Spleen (tissue), 11 donors: Measurements from ENCODE around the gene CACNA1C. TPM values are rescaled to one million over a fixed set of nuclear protein-coding genes. Genes with fewer than 3 reads are reported as not detected.
A peak's percentile ranks its signal among the peaks of the same experiment; 100 is the strongest.

Experiments used
- DNase-seq: peaks from one replicate; pipeline ENCODE4 v3.0.0-alpha.2; 2020
- H3K27ac ChIP-seq, 8 donors: fragments of 200-600 bp; sonication (generic) in 7 of 8; 1 replicate in 4 of 8; 2 replicates in 4 of 8; pipeline versions ENCODE4 v1.5.0 to v1.8.0; 2016 to 2021; ENCODE audit warnings: inconsistent platforms in 4 of 8, mild to moderate bottlenecking in 4 of 8, moderate library complexity in 1 of 8
- H3K27me3 ChIP-seq, 7 donors: fragments of 200-600 bp; sonication (generic) in 6 of 7; replicated peaks in 1 of 7; 1 replicate in 4 of 7; 2 replicates in 3 of 7; pipeline versions ENCODE4 v1.5.0 to v1.8.0; 2016 to 2021; ENCODE audit warnings: inconsistent platforms in 3 of 7, mild to moderate bottlenecking in 1 of 7
- H3K36me3 ChIP-seq, 6 donors: fragments of 200-600 bp; sonication (generic) in 5 of 6; 1 replicate in 4 of 6; 2 replicates in 2 of 6; pipeline versions ENCODE4 v1.5.0 to v1.8.0; 2016 to 2021; ENCODE audit warnings: inconsistent platforms in 2 of 6
- H3K4me1 ChIP-seq, 6 donors: fragments of 200-600 bp; sonication (generic) in 5 of 6; 1 replicate in 3 of 6; 2 replicates in 3 of 6; pipeline versions ENCODE4 v1.5.0 to v1.8.0; 2016 to 2021; ENCODE audit warnings: inconsistent platforms in 3 of 6
- H3K4me3 ChIP-seq, 8 donors: fragments of 200-600 bp; sonication (generic) in 7 of 8; 1 replicate in 4 of 8; 2 replicates in 4 of 8; pipeline versions ENCODE4 v1.5.0 to v1.8.0; 2016 to 2021; ENCODE audit warnings: inconsistent platforms in 4 of 8, mild to moderate bottlenecking in 4 of 8, moderate library complexity in 2 of 8
- H3K9me3 ChIP-seq, 8 donors: fragments of 200-600 bp; sonication (generic) in 7 of 8; 1 replicate in 4 of 8; 2 replicates in 4 of 8; pipeline versions ENCODE4 v1.5.0 to v1.8.0; 2016 to 2021; ENCODE audit warnings: inconsistent platforms in 4 of 8
- CTCF ChIP-seq, 11 experiments: fragments of 200-600 bp in 7 of 11; fragments of 450-650 bp in 4 of 11; sonication (generic) in 4 of 11; IDR thresholded peaks in 8 of 11; conservative IDR thresholded peaks in 3 of 11; 1 replicate in 7 of 11; 2 replicates in 4 of 11; pipeline versions ENCODE4 v1.4.0 to v1.8.0; 2016 to 2021; ENCODE audit warnings: antibody characterized with exemption in 11 of 11, inconsistent platforms in 4 of 11, mild to moderate bottlenecking in 1 of 11
- POLR2A ChIP-seq, 3 donors: fragments of 450-650 bp; IDR thresholded peaks; one replicate each; pipeline ENCODE4 v1.5.1; 2017; ENCODE audit warnings: antibody characterized with exemption in 3 of 3, mild to moderate bottlenecking in 1 of 3
- POLR2AphosphoS5 ChIP-seq, 3 donors: sonication (generic); formaldehyde crosslinking; IDR thresholded peaks; one replicate each; pipeline ENCODE4 v1.5.1; 2017; ENCODE audit warnings: antibody characterized with exemption in 3 of 3
- WGBS, 5 donors: extraction: QIAGEN DNeasy Blood & Tissue Kit in 3 of 5; methylation state at CpG; one replicate each; pipeline versions ENCODE4 v1.1.5 to v1.1.7; 2013 to 2018; 5-methylcytosine and 5-hydroxymethylcytosine counted together
- intact Hi-C: fragments of 100-400 bp; cut with DNase I; formaldehyde crosslinking; loops from one replicate; pipeline ENCODE4 v1.15.0; 2023; ENCODE audit warnings: low total_unique reads
- polyA plus RNA-seq, 3 donors: library from polyadenylated mRNA; stranded (reverse); fragments of 200-250 nt; gene quantifications; one replicate each; pipeline ENCODE4 v1.2.1, GENCODE V29; 2013
- total RNA-seq, 7 donors: library from RNA; depleted of rRNA in 3 of 7; stranded (reverse); fragments of >200 nt in 3 of 7; fragmentation: NEBNext Ultra II Directional in 4 of 7; extraction: Animal tissue kit (Norgen Biotek cat#: 25700) in 4 of 7; gene quantifications; one replicate each; pipeline versions ENCODE4 v1.1.0 to v1.2.1, GENCODE V29; 2016 to 2021
- donor health status: healthy with polysubstance abuse.
- donor health status: DM: no; HTN: no; CAD: no; lungs with moderate emphysema.
- donor health status: DM: no; HTN: no; CAD: no.
- donor health status: Bipolar disorder and iron deficiency.
- donor health status: healthy.
- donor health status: DM: no; HTN: no; CAD: no.
- donor health status: DM: yes; HTN: yes; CAD: no.

Gene CACNA1C
- total and polyA plus RNA-seq, 10 donors: 0.67 to 27.6 (median 18.4) TPM

- H3K36me3 ChIP-seq: no peaks in the 10 kb centered on the region
- peak overlapping the region in 4 of 8 donors; percentile 41 to 66 (median 54) for H3K27ac ChIP-seq
- peaks cover 7 to 91% (median 50%) of the 10 kb centered on the region in 6 donors for H3K4me1 ChIP-seq
- no peaks in the 10 kb centered on the region for H3K9me3 ChIP-seq
- peaks cover 0 to 13% (median 0%) of the 10 kb centered on the region in 7 donors for H3K27me3 ChIP-seq
- 27 to 44% (median 39%) methylated on average over 2 of the region's 2 CpGs for WGBS, 5 donors
- H3K4me3 ChIP-seq: no peak overlapping the region
- no peak for TF ChIP-seq CTCF (IDR thresholded peaks at IDR 0.05 in 8 of 11, conservative IDR thresholded peaks at IDR 0.05 in 3 of 11)
- TF ChIP-seq POLR2AphosphoS5 (IDR thresholded peaks at IDR 0.05): peak in 1 of 3 donors; percentile 38
- TF ChIP-seq POLR2A (IDR thresholded peaks at IDR 0.05): no peak
- no peak for DNase-seq
- intact Hi-C loops: loop anchor here (10.0 kb wide), 1 partner anchor 233 kb away; the partner anchor contains the start of gene CACNA1C
These were observed 235.2 kb downstream of the CACNA1C start for GRCh38 chr12:2288001-2288400.

- WGBS, 5 donors: 80 to 91% (median 84%) methylated on average over 4 of the region's 4 CpGs
- H3K4me1 ChIP-seq: peaks cover 7 to 89% (median 48%) of the 10 kb centered on the region in 6 donors
- no peak overlapping the region for H3K4me3 ChIP-seq
- peak overlapping the region in 5 of 8 donors; percentile 17 to 66 (median 52) for H3K27ac ChIP-seq
- H3K27me3 ChIP-seq: peaks cover 0 to 13% (median 0%) of the 10 kb centered on the region in 7 donors
- H3K36me3 ChIP-seq: no peaks in the 10 kb centered on the region
- TF ChIP-seq POLR2AphosphoS5 (IDR thresholded peaks at IDR 0.05) (no peak), POLR2A (IDR thresholded peaks at IDR 0.05) (no peak), CTCF (IDR thresholded peaks at IDR 0.05 in 8 of 11, conservative IDR thresholded peaks at IDR 0.05 in 3 of 11) (no peak)
- no peak for DNase-seq
- H3K9me3 ChIP-seq: no peaks in the 10 kb centered on the region
- intact Hi-C loops: loop anchor here (10.0 kb wide), 1 partner anchor 234 kb away; the partner anchor contains the start of gene CACNA1C
These were observed 235.7 kb downstream of the CACNA1C start for GRCh38 chr12:2288471-2288870.

- Histone ChIP-seq H3K27me3 (peaks cover 0 to 13% (median 0%) of the 10 kb centered on the region in 7 donors), H3K4me1 (peaks cover 7 to 85% (median 44%) of the 10 kb centered on the region in 6 donors), H3K4me3 (no peak overlapping the region), H3K9me3 (no peaks in the 10 kb centered on the region), H3K27ac (peak overlapping the region in 2 of 8 donors; percentile 41 to 55), H3K36me3 (no peaks in the 10 kb centered on the region)
- intact Hi-C loops: loop anchor here (10.0 kb wide), 1 partner anchor 234 kb away; the partner anchor contains the start of gene CACNA1C
- 71 to 91% (median 78%) methylated on average over 5 of the region's 5 CpGs for WGBS, 5 donors
- TF ChIP-seq CTCF (IDR thresholded peaks at IDR 0.05 in 8 of 11, conservative IDR thresholded peaks at IDR 0.05 in 3 of 11): no peak
- no peak for TF ChIP-seq POLR2AphosphoS5 (IDR thresholded peaks at IDR 0.05)
- TF ChIP-seq POLR2A (IDR thresholded peaks at IDR 0.05): no peak
- no peak for DNase-seq
These were observed 236.1 kb downstream of the CACNA1C start for GRCh38 chr12:2288875-2289274.

- Histone ChIP-seq H3K9me3 (no peaks in the 10 kb centered on the region), H3K36me3 (no peaks in the 10 kb centered on the region), H3K4me3 (no peak overlapping the region), H3K27ac (no peak overlapping the region), H3K4me1 (peaks cover 7 to 85% (median 38%) of the 10 kb centered on the region in 6 donors), H3K27me3 (peaks cover 0 to 10% (median 0%) of the 10 kb centered on the region in 7 donors)
- TF ChIP-seq CTCF (IDR thresholded peaks at IDR 0.05 in 8 of 11, conservative IDR thresholded peaks at IDR 0.05 in 3 of 11) (no peak), POLR2A (IDR thresholded peaks at IDR 0.05) (no peak), POLR2AphosphoS5 (IDR thresholded peaks at IDR 0.05) (no peak)
- intact Hi-C loops: loop anchor here (10.0 kb wide), 1 partner anchor 235 kb away; the partner anchor contains the start of gene CACNA1C
- WGBS, 5 donors: 81 to 95% (median 83%) methylated on average over 10 of the region's 10 CpGs
- no peak for DNase-seq
These were observed 236.7 kb downstream of the CACNA1C start for GRCh38 chr12:2289525-2289924.
